Esophagus squamous epithelium (tissue), 4 donors: Measurements from ENCODE around the gene WDR33.

Experiments
- POLR2A ChIP-seq, 4 donors: fragments of 450-650 bp; IDR thresholded peaks; one replicate each; pipeline ENCODE4 v1.6.1; 2017; ENCODE audit warnings: antibody characterized with exemption in 4 of 4, mild to moderate bottlenecking in 4 of 4, moderate library complexity in 3 of 4
- TF ChIP-seq, protein P1 (sequence below), 6 experiments: fragments of 450-650 bp in 4 of 6; fragments of 200-600 bp in 2 of 6; sonication (generic) in 2 of 6; IDR thresholded peaks; one replicate each; pipeline ENCODE4 v1.5.1; 2016 to 2019; ENCODE audit warnings: antibody characterized with exemption in 6 of 6, mild to moderate bottlenecking in 4 of 6, moderate library complexity in 4 of 6

DNA sequence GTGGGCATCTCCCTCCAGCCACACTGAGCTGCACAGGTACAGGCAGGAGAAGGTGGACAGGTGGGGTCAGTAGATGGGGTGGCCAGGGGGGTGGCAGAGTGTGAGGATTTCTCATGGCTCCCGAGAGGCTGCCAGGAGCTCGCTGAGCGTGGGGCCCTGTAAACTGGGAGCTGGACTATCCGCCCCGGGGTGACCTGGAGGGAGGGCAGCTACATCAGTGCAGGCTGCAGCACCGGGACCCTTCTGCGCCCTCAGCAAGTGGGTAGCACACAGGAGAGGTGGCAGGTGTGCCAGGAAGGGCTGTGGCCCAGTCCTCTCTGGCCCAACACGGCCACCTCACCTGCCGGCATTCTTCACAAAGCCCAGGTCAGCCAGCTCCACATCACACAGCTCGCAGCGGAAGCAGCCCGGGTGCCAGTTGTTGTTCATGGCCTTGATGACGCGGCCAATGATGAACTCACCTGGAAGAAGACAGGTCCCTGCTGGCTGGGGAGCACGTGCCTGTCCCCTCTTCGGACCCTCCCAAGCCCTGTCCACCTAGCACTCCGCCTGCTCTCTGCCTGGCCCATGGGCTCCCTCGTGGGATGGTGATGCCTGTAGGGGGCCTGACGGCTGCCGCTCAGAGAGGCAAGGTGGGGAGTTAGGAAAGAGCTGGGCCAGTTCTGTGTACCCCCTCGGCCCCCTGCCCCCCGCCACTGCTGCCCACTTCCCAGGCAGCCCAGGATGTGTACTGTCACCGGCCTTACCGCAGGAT lies 156.7 kb downstream of the WDR33 start:
- TF ChIP-seq, protein P1, sequence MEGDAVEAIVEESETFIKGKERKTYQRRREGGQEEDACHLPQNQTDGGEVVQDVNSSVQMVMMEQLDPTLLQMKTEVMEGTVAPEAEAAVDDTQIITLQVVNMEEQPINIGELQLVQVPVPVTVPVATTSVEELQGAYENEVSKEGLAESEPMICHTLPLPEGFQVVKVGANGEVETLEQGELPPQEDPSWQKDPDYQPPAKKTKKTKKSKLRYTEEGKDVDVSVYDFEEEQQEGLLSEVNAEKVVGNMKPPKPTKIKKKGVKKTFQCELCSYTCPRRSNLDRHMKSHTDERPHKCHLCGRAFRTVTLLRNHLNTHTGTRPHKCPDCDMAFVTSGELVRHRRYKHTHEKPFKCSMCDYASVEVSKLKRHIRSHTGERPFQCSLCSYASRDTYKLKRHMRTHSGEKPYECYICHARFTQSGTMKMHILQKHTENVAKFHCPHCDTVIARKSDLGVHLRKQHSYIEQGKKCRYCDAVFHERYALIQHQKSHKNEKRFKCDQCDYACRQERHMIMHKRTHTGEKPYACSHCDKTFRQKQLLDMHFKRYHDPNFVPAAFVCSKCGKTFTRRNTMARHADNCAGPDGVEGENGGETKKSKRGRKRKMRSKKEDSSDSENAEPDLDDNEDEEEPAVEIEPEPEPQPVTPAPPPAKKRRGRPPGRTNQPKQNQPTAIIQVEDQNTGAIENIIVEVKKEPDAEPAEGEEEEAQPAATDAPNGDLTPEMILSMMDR (IDR thresholded peaks at IDR 0.05), result no peak
- no peak for TF ChIP-seq POLR2A (IDR thresholded peaks at IDR 0.05)
